HG02973 (cell line): ENCODE data around the gene SZT2.

ENCODE experiments used
- ATAC-seq: cut with Tn5 transposase; IDR thresholded peaks from one replicate; pipeline ENCODE4 v1.9.1; 2021; ENCODE audit warnings: moderate library complexity; ENCODE audit not compliant: unreplicated experiment

The SZT2 gene

DNA sequence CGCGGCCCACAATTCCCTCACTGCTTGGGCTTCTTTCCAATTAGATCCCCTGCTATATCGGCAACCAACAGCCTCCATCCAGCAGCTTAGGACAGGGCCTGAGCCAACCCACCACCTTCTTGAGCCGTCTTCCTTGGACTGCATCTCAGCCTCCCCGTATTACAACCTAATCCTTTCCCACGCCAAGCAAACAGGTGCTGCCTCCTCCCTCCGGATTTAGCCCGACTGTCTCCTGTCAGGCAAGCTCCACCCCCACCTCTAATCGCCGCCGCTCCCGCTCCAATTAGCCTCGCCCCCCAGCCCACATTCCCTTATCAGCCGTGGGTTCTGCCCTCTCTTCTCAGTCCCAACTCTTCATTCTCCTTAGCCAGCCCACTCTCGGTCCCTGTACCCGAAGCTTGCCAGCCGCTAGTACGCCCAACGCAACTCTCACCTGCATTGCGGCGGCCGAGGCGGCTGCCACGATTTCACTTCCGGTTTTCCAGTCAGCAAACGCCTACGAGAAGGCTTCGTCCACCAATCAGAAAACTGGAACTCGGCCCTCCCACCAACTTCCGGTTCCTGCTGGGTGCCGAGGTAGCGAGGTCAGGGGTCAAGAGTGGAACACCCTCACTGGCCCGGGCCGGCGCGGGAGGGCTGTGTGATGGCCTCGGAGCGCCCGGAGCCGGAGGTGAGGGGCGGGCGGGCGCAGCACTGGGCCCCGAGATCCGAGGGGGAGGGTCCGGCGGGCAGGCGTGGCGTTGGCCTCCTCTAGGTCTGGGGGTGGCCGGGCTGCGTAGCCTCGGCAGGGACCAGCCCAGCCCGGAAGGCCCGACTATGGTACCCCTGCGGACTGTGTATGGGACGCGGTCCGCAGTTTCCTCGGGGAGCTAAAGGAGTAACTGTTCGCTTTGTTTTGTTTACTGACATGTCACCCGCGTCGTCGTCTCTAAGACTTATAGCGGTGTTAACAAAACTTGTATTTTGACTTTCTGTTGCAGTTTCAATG, at the start of gene SZT2, which contains the start of gene MED8:
SZT2 (plus strand) TSS at position 574 of the 988 bp plus-strand sequence; CDS start at position 644, 70 bp downstream.
MED8 (minus strand) TSS at position 475 of the 988 bp plus-strand sequence; CDS start at position 439, 36 bp downstream.
- peak; percentile 84 for ATAC-seq

DNA sequence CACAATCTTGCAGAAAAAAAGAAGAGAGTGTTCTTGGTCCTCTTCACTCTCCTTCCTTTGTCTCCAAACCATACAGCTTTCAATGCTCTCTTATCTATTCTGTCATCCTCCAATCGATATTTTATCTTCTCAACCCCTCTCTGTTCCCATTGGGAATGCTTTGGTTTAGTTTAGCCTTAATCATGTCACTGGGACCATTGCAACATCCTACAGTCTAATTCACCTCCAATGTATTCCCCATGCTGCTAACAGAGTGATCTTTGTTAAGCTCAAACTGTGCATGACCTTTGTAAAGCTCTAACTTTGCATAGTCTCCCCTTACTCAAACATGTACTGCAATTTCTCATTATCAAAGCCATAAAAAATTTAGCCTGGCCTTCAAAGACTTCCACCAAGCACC, 49.1 kb upstream of the SZT2 start:
- ATAC-seq: no peak

DNA sequence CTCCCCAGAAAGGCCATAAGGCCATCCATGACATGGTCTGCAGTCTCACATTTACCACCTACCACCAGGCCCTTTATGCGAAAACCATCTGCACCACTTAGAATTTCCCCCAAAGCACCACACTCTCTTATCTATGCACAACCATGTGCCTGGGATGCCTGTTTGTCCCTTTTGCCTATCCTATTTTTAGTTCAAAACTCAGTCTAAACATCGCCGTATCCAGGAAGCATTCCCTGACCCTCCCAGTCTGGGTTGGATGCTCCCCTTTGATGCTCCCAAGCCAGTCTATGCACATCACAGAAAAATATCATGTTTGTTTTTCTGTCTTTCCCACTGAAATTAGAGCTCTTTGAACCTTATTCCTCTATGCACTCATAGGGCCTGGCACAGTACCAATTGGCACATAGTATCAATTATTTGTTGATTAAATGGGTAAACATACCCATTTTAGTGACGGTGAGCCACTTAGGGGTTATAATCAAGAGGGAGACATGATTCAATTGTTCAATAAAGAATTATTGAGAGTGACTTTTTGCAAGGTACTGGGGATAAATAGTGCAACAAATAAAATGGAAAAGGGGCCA, 45.3 kb upstream of the SZT2 start:
- ATAC-seq: no peak

DNA sequence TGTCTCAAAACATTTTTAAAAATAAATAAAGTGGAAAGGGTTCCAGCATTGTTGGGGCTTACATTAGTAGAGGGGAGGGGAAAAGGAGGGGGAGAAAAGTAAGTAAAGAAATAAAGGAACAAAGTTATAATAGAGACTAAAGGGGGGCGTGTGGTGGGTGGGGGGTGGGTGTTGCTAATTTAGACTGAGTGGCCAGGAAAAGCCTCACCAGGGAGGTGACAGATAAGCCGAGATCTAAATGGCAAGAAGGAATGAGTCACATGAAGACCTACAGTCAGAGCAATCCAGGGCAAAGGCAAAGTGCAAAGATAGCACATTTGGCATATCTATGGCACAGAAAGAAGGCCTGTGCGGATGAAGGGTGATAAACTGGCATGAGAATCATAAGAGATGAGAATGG, 44.6 kb upstream of the SZT2 start:
- ATAC-seq: no peak

DNA sequence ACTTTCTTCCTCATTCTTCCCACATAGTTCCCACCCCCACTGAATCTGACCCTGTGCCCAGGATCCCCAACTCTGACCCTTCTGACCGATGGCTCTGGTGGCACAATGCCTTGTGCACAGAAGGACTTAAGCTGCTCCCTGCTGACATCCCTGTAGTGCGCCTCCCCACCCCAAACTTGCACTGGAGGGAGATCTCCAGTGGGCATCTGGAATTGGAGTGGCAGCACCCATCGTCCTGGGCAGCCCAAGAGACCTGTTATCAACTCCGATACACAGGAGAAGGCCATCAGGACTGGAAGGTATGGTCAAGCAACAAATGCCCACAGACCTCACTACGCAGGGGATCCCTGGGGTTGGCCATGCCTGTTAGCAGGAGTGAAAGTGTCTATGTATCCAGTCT, 43.1 kb upstream of the SZT2 start:
- ATAC-seq: no peak

DNA sequence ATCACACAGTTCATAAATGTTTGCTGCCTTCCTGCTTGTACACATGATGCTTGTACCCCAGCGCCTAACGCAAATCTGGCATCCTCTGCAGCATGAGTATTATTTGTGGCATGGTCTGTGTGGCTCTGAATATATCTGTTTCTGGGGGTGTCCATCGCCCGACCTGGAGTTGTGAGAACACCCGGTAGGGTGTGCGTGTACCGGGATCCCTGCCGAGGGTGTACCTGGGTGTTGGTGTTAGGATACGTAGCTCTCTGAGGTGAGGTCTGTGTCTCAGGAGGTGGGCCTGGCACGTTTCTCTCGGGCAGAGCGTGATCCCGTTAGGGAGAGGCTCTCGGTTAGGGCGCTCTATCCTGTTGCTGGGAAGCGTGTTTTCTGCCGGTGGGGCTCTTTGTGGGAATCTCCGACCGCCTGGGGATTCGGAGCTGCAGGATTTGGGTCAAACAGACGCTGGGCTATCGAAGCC, 41.3 kb upstream of the SZT2 start:
- ATAC-seq: no peak

GRCh38 chr1:43348809-43349593, 40.7 kb upstream of the SZT2 start:
- ATAC-seq: no peak

- ATAC-seq: no peak
Observed at GRCh38 chr1:43349594-43350306, 39.9 kb upstream of the SZT2 start.

- ATAC-seq: no peak
Observed at GRCh38 chr1:43350976-43351375, 38.7 kb upstream of the SZT2 start.

GRCh38 chr1:43351421-43352350, 38.0 kb upstream of the SZT2 start:
- no peak for ATAC-seq

DNA sequence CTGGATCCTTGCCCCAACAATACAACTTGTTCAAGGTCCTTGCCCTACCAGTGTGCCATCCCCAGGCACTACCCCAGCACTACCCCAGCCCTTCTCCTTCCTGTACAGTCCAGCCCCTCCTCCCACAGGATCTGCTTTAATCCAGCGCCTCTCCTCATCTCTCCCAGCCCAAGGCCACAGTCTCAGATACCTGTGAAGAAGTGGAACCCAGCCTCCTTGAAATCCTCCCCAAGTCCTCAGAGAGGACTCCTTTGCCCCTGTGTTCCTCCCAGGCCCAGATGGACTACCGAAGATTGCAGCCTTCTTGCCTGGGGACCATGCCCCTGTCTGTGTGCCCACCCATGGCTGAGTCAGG, 37.4 kb upstream of the SZT2 start:
- no peak for ATAC-seq

DNA sequence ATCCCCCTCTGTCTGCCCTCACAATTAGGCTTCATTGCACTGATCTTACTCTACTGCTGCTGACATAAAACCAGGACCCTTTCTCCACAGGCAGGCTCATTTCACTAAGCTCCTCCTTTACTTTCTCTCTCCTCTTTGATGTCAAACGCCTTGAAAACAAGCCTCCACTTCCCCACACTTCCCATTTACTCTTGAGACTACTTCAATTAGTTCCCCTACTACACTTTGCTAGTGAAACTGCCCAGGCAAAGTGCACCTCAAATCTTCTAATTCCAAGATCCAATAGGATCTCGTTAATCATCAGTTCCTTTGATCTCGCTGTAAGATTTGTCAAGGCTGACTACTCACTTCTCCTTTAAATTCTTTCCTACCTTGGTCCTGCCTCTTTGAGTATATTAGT, 36.8 kb upstream of the SZT2 start:
- ATAC-seq: no peak

DNA sequence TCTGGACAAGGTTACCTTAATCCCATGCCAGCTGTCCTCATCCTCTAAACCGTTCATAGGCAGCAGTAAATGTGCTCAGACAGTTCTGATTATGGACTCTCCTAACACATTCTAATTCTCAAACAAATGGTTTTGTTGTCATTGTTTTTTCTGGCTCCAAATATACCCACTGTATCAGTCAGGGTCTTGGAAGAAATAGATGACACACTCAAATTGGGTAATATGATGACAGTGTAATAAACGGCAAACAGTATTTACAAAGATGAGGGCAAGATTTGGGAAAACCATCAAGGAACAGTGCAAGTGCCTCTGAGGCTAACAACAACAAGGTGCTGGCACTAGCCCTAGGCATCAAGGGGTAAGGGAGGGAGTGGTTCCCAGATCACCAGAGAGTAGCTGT, 35.2 kb upstream of the SZT2 start:
- ATAC-seq: no peak

- ATAC-seq: no peak
Observed at GRCh38 chr1:43354936-43355335, 34.8 kb upstream of the SZT2 start.

- ATAC-seq: no peak
Observed at GRCh38 chr1:43357251-43357650, 32.4 kb upstream of the SZT2 start.

GRCh38 chr1:43358121-43358745, 31.5 kb upstream of the SZT2 start:
- ATAC-seq: peak; percentile 13

DNA sequence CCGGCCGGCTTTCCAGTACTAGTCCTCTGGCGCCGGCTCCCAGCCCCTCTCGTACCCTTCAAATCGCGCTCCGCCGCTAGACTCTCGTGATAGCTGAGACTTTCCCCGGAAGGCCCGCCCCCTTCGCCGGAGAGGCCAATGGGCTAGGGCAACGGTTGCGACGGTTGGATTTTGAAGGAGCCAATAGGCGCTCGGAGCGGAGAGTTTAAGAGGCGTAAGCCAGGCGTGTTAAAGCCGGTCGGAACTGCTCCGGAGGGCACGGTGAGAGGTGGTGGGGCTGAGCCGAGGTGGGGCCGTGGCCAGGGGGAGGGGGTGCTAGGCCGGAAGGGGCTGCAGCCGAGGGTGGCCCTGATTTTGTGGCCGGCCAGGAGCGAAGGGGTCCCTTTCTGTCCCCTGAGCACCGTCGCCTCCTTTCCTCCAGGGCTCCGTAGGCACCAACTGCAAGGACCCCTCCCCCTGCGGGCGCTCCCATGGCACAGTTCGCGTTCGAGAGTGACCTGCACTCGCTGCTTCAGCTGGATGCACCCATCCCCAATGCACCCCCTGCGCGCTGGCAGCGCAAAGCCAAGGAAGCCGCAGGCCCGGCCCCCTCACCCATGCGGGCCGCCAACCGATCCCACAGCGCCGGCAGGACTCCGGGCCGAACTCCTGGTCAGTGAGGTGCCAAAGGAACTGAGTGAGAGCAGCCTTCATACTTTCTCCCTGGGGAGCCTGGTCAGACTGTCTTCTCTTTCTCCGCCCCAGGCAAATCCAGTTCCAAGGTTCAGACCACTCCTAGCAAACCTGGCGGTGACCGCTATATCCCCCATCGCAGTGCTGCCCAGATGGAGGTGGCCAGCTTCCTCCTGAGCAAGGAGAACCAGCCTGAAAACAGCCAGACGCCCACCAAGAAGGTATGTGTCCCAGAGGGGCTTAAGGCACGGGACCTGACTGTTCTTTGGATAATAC, 30.7 kb upstream of the SZT2 start, which contains the start of gene CDC20:
CDC20 (plus strand) TSS at position 236 of the 948 bp plus-strand sequence; CDS start at position 471, 235 bp downstream.
- peak; percentile 85 for ATAC-seq

DNA sequence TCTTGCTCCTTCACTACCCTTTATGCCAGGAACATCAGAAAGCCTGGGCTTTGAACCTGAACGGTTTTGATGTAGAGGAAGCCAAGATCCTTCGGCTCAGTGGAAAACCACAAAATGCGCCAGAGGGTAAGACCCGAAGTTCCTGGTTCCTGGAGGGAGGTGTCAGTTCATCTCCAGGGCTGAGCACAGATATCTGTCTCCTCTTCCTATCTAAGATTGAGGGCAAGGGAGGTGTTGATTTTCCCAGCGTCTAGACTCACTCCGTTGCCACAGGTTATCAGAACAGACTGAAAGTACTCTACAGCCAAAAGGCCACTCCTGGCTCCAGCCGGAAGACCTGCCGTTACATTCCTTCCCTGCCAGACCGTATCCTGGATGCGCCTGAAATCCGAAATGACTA, 30.0 kb upstream of the SZT2 start:
- no peak for ATAC-seq
